HG03097 (cell line): ENCODE data around the gene FBLN1.
"Not testable (repeated sequence)": the region's sequence is repeated elsewhere in the genome, so short reads cannot be mapped to it uniquely, and the experiment has no call there.

Experiments
- ATAC-seq: cut with Tn5 transposase; IDR thresholded peaks from one replicate; pipeline ENCODE4 v1.9.1; 2021; ENCODE audit not compliant: unreplicated experiment, low FRiP score

Gene FBLN1

GRCh38 chr22:45600790-45601730, 98.4 kb downstream of the FBLN1 start:
- ATAC-seq, result no peak

- no peak for ATAC-seq
These were observed 99.5 kb downstream of the FBLN1 start for GRCh38 chr22:45602004-45602733.

GRCh38 chr22:45602824-45603595, 100.3 kb downstream of the FBLN1 start:
- ATAC-seq, result no peak

GRCh38 chr22:45603619-45604018, 100.9 kb downstream of the FBLN1 start:
- no peak for ATAC-seq

GRCh38 chr22:45608045-45608444, 105.4 kb downstream of the FBLN1 start:
- not testable (repeated sequence) for ATAC-seq

- ATAC-seq, result no peak
These were observed 106.1 kb downstream of the FBLN1 start for GRCh38 chr22:45608763-45609180.

GRCh38 chr22:45612451-45612901, 109.8 kb downstream of the FBLN1 start:
- no peak for ATAC-seq

GRCh38 chr22:45612940-45613339, 110.3 kb downstream of the FBLN1 start:
- no peak for ATAC-seq

- ATAC-seq, result no peak
These were observed 112.7 kb downstream of the FBLN1 start for GRCh38 chr22:45615364-45615763.

GRCh38 chr22:45616432-45616831, 113.7 kb downstream of the FBLN1 start:
- ATAC-seq, result no peak

- ATAC-seq, result no peak
These were observed 115.3 kb downstream of the FBLN1 start for GRCh38 chr22:45617948-45618347.

GRCh38 chr22:45620706-45621105, 118.0 kb downstream of the FBLN1 start:
- no peak for ATAC-seq

- ATAC-seq, result no peak
These were observed 119.3 kb downstream of the FBLN1 start for GRCh38 chr22:45621836-45622600.

- ATAC-seq, result not testable (repeated sequence)
These were observed 120.9 kb downstream of the FBLN1 start for GRCh38 chr22:45623464-45624145.

- ATAC-seq, result no peak
These were observed 123.5 kb downstream of the FBLN1 start for GRCh38 chr22:45626198-45626651.

- no peak for ATAC-seq
These were observed 125.0 kb downstream of the FBLN1 start for GRCh38 chr22:45627489-45628233.

- no peak for ATAC-seq
These were observed 125.8 kb downstream of the FBLN1 start for GRCh38 chr22:45628515-45628914.

GRCh38 chr22:45629469-45630089, 126.9 kb downstream of the FBLN1 start:
- no peak for ATAC-seq
